ENCODE results near the gene PRUNE2. TPM values are rescaled to one million over a fixed set of nuclear protein-coding genes. Genes with fewer than 3 reads are reported as not detected.
"Not testable (repeated sequence)": the region's sequence is repeated elsewhere in the genome, so short reads cannot be mapped to it uniquely, and the experiment has no call there.

PRUNE2 gene
- total RNA-seq, 2 donors from 2014 or later = 12.1 to 90.0 TPM

- H3K4me3 ChIP-seq = no peak overlapping the region
- H3K4me1 ChIP-seq = no peaks in the 10 kb centered on the region
- TF ChIP-seq, protein P1, sequence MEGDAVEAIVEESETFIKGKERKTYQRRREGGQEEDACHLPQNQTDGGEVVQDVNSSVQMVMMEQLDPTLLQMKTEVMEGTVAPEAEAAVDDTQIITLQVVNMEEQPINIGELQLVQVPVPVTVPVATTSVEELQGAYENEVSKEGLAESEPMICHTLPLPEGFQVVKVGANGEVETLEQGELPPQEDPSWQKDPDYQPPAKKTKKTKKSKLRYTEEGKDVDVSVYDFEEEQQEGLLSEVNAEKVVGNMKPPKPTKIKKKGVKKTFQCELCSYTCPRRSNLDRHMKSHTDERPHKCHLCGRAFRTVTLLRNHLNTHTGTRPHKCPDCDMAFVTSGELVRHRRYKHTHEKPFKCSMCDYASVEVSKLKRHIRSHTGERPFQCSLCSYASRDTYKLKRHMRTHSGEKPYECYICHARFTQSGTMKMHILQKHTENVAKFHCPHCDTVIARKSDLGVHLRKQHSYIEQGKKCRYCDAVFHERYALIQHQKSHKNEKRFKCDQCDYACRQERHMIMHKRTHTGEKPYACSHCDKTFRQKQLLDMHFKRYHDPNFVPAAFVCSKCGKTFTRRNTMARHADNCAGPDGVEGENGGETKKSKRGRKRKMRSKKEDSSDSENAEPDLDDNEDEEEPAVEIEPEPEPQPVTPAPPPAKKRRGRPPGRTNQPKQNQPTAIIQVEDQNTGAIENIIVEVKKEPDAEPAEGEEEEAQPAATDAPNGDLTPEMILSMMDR (IDR thresholded peaks at IDR 0.05) = no peak
- H3K9me3 ChIP-seq = no peaks in the 10 kb centered on the region
- no peak overlapping the region for H3K27ac ChIP-seq
- no peak overlapping the region for H3K9ac ChIP-seq (ENCODE audit: low read depth in 2 of 2, low read length in 2 of 2)
- intact Hi-C loops (cut with DNase I) = no loop called here
- no peaks in the 10 kb centered on the region for H3K36me3 ChIP-seq
- no peak for DNase-seq
- no peaks in the 10 kb centered on the region for H3K27me3 ChIP-seq
Observed at GRCh38 chr9:76873056-76873792, 32.7 kb downstream of the PRUNE2 start.

- H3K4me1 ChIP-seq = no peaks in the 10 kb centered on the region
- peak overlapping the region in 1 of 2 donors; percentile 26 for H3K9ac ChIP-seq (ENCODE audit: low read depth in 2 of 2, low read length in 2 of 2)
- no peak overlapping the region for H3K4me3 ChIP-seq
- H3K36me3 ChIP-seq = no peaks in the 10 kb centered on the region
- TF ChIP-seq, protein P1 (IDR thresholded peaks at IDR 0.05) = no peak
- DNase-seq = no peak
- no peak overlapping the region for H3K27ac ChIP-seq
- intact Hi-C loops (cut with DNase I) = no loop called here
- H3K27me3 ChIP-seq = no peaks in the 10 kb centered on the region
- H3K9me3 ChIP-seq = no peaks in the 10 kb centered on the region
Observed at GRCh38 chr9:76868897-76869296, 37.0 kb downstream of the PRUNE2 start.

DNA sequence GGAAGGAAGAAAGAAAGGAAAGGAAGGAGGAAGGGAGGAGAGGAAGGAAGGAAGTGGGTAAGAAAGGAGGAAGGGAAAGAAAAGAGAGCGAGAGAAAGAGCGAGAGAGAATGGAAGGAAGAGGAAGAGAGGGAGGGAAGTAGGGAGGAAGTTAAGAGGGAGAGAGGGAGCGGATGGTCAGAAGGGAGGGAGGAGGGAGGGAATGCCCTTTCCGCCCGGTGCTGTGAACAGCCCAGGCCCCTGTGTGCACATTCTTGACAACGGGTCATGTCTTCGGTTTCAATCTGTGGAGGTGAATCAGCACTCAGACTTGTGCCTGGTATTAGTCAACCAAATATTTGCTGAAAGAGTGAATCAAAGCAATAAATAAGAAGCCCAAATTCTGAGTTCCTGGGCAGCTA, 39.2 kb downstream of the PRUNE2 start:
- Histone ChIP-seq H3K4me1 (no peaks in the 10 kb centered on the region), H3K9ac (ENCODE audit: low read depth in 2 of 2, low read length in 2 of 2) (no peak overlapping the region), H3K27me3 (no peaks in the 10 kb centered on the region), H3K36me3 (no peaks in the 10 kb centered on the region), H3K9me3 (no peaks in the 10 kb centered on the region), H3K4me3 (no peak overlapping the region), H3K27ac (no peak overlapping the region)
- TF ChIP-seq, protein P1 (IDR thresholded peaks at IDR 0.05) = no peak
- intact Hi-C loops (cut with DNase I) = no loop called here
- DNase-seq = no peak

DNA sequence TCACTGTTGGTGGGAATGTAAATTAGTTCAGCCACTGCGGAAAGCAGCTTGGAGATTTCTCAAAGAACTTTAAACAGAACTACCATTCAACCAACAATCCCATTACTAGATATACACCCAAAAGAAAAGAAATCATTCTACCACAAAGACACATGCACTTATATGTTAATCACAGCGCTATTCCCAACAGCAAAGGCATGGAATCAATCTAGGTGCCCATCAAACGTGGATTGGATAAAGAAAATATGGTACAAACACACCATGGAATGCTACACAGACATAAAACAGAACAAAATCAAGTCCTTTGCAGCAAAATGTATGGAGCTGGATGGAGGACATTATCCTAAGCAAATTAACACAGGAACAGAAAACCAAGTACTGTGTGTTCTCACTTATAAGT, 42.1 kb downstream of the PRUNE2 start:
- Histone ChIP-seq H3K9ac (ENCODE audit: low read depth in 2 of 2, low read length in 2 of 2) (no peak overlapping the region), H3K9me3 (no peaks in the 10 kb centered on the region), H3K4me3 (no peak overlapping the region), H3K27ac (no peak overlapping the region), H3K27me3 (no peaks in the 10 kb centered on the region), H3K4me1 (no peaks in the 10 kb centered on the region), H3K36me3 (no peaks in the 10 kb centered on the region)
- TF ChIP-seq, protein P1 (IDR thresholded peaks at IDR 0.05) = no peak
- intact Hi-C loops (cut with DNase I) = no loop called here
- DNase-seq = no peak

- intact Hi-C loops (cut with DNase I) = no loop called here
- TF ChIP-seq, protein P1 (IDR thresholded peaks at IDR 0.05) = no peak
- H3K9me3 ChIP-seq = no peaks in the 10 kb centered on the region
- H3K4me3 ChIP-seq = no peak overlapping the region
- no peaks in the 10 kb centered on the region for H3K36me3 ChIP-seq
- H3K27ac ChIP-seq = no peak overlapping the region
- H3K9ac ChIP-seq (ENCODE audit: low read depth in 2 of 2, low read length in 2 of 2) = no peak overlapping the region
- DNase-seq = no peak
- no peaks in the 10 kb centered on the region for H3K4me1 ChIP-seq
- no peaks in the 10 kb centered on the region for H3K27me3 ChIP-seq
Observed at GRCh38 chr9:76859860-76860259, 46.1 kb downstream of the PRUNE2 start.

GRCh38 chr9:76858248-76858647, 47.7 kb downstream of the PRUNE2 start:
- intact Hi-C loops (cut with DNase I); H3K9me3 ChIP-seq; H3K27ac ChIP-seq; H3K4me3 ChIP-seq; H3K9ac ChIP-seq (ENCODE audit: low read depth in 2 of 2, low read length in 2 of 2); H3K4me1 ChIP-seq; H3K27me3 ChIP-seq; H3K36me3 ChIP-seq; DNase-seq: not testable (repeated sequence)
